Measurements from ENCODE around the gene KIRREL2. TPM values are rescaled to one million over a fixed set of nuclear protein-coding genes. Genes with fewer than 3 reads are reported as not detected.
"Not testable (repeated sequence)": the region's sequence is repeated elsewhere in the genome, so short reads cannot be mapped to it uniquely, and the experiment has no call there.

The KIRREL2 gene
- total and polyA plus RNA-seq, 12 donors = 0.12 to 0.35 TPM; not detected in 10

DNA sequence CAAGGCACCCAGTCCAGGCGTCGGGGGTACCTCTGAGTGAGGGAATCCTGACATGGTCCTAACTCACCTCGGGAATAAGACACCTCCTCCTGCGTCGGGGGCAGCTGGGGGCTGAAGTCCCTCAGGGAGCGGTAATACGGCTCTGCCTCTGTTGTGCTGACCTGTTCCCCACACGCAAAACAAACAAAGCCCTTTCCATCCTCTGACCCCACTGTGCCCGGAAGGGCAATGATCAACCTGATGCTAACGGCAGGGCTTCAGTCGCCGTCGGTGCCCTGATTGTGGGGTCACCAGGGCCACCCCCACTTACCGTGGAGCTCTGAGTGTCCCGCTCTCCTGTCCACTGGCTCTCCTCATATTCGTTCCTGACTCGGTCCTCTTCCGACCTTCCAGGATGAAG is 25.7 kb upstream of the KIRREL2 start:
- DNase-seq (no peak), ATAC-seq (no peak)
- Histone ChIP-seq H3K27ac (no peak overlapping the region), H3K27me3 (peaks cover 0 to 40% (median 24%) of the 10 kb centered on the region in 7 donors), H3K4me1 (no peaks in the 10 kb centered on the region), H3K36me3 (no peaks in the 10 kb centered on the region), H3K9me3 (no peaks in the 10 kb centered on the region), H3K4me3 (no peak overlapping the region)
- intact Hi-C loops (cut with DNase I) = no loop called here
- TF ChIP-seq, protein P1, sequence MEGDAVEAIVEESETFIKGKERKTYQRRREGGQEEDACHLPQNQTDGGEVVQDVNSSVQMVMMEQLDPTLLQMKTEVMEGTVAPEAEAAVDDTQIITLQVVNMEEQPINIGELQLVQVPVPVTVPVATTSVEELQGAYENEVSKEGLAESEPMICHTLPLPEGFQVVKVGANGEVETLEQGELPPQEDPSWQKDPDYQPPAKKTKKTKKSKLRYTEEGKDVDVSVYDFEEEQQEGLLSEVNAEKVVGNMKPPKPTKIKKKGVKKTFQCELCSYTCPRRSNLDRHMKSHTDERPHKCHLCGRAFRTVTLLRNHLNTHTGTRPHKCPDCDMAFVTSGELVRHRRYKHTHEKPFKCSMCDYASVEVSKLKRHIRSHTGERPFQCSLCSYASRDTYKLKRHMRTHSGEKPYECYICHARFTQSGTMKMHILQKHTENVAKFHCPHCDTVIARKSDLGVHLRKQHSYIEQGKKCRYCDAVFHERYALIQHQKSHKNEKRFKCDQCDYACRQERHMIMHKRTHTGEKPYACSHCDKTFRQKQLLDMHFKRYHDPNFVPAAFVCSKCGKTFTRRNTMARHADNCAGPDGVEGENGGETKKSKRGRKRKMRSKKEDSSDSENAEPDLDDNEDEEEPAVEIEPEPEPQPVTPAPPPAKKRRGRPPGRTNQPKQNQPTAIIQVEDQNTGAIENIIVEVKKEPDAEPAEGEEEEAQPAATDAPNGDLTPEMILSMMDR (IDR thresholded peaks at IDR 0.05) = no peak
- WGBS, 2 donors = 72 to 79% methylated on average over 18 of the region's 18 CpGs

DNA sequence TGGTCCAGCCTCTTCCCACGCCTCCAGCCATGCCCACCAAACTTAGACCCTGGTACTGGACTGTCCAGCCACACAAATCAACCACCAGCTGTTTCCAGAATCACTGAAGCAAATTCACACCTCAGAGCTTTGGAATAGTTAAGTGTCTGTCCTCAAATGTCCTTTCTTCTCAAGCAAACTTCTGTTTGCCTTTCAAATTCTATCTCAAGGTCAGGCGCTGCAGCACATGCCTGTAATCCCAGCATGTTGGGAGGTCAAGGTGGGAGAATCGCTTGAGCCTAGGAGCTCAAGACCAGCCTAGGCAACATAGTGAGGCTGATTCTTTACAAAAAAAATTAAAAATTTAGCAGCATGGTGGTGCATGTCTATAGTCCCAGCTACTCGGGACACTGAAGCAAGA is 24.7 kb upstream of the KIRREL2 start:
- no peak overlapping the region for H3K4me3 ChIP-seq
- H3K27ac ChIP-seq = no peak overlapping the region
- no peaks in the 10 kb centered on the region for H3K36me3 ChIP-seq
- WGBS, 2 donors = 71 to 73% methylated on average over 4 of the region's 4 CpGs
- H3K27me3 ChIP-seq = peaks cover 0 to 42% (median 24%) of the 10 kb centered on the region in 7 donors
- DNase-seq (no peak), ATAC-seq (no peak)
- TF ChIP-seq, protein P1 (IDR thresholded peaks at IDR 0.05) = no peak
- H3K9me3 ChIP-seq = no peaks in the 10 kb centered on the region
- H3K4me1 ChIP-seq = no peaks in the 10 kb centered on the region
- intact Hi-C loops (cut with DNase I) = no loop called here

DNA sequence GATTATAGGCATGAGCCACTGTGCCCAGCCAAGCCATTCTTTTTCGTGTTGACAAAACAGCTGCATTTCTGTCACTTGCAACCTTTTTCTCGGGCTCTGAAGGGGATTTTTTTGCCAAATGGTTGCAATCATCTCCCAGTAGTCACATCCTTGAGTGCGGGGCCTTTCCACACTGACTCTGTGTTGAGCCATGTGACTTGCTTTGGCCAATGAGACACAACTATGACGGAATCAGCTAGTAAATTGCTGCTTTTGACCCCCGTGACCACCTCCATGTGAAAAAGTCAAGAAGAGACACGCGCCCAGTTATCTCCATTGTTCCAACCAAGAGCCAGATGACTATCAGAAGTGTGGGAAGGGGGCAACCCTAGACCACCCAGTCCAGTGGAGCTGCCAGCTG is 22.7 kb upstream of the KIRREL2 start:
- Histone ChIP-seq H3K9me3 (peaks cover 0 to 11% (median 5%) of the 10 kb centered on the region in 11 donors), H3K27ac (no peak overlapping the region), H3K36me3 (no peaks in the 10 kb centered on the region), H3K4me1 (no peaks in the 10 kb centered on the region), H3K27me3 (peaks cover 0 to 48% (median 24%) of the 10 kb centered on the region in 7 donors), H3K4me3 (no peak overlapping the region)
- no peak for ATAC-seq
- intact Hi-C loops (cut with DNase I) = no loop called here
- WGBS, 2 donors = 50 to 52% methylated on average over 7 of the region's 7 CpGs
- TF ChIP-seq, protein P1 (IDR thresholded peaks at IDR 0.05) = no peak
- DNase-seq = no peak

DNA sequence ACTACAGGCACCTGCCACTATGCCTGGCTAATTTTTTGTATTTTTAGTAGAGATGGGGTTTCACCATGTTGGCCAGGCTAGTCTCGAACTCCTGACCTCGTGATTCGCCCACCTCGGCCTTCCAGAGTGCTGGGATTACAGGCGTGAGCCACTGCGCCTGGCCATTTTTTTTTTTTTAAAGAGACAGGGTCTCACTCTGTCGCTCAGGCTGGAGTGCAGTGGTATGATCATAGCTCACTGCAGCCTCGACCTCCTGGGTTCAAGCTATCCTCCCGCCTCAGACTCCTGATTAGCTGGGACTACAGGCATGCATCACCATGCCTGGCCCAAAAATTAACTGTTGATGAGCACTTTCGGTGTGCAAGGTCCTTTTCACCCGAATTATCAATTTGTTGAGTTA is 20.6 kb upstream of the KIRREL2 start:
- H3K27me3 ChIP-seq = peaks cover 0 to 48% (median 18%) of the 10 kb centered on the region in 7 donors
- ATAC-seq; intact Hi-C loops (cut with DNase I); DNase-seq; H3K4me1 ChIP-seq; H3K36me3 ChIP-seq; H3K4me3 ChIP-seq; H3K27ac ChIP-seq: not testable (repeated sequence)
- peaks cover 0 to 23% (median 8%) of the 10 kb centered on the region in 11 donors for H3K9me3 ChIP-seq
- 56 to 61% methylated on average over 11 of the region's 11 CpGs for WGBS, 2 donors

DNA sequence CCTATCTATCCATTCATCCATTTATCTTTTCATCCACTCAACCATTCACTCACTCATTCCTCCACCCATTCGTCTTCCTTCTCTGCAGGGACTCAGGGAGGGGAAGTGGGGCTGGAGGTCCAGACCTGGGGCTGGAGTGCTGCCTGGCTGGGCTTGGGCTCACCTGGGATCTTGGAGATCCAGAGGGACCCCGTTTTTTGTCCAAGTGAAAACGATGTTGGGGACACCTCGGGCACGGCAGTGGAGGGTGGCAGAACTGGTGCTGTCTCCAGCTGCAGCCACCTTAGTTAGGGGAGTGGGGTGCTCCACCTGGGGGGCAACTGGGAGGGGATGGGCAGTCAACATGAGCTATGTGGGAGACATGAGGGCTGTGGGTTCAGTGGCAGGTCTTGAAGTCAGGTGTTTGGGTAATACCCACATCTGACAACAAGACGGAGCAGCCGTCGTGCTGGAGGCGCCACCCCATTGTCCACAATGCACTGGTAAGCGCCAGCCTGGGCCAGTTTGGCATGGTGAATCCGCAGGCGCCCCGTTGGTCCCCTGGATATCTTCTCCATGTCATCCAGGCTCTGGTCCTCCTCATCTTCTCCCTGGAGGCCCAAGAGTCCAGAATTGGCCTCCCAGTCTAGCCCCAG is 14.6 kb upstream of the KIRREL2 start:
- Histone ChIP-seq H3K36me3 (no peaks in the 10 kb centered on the region), H3K27me3 (peaks cover 26 to 63% (median 54%) of the 10 kb centered on the region in 7 donors), H3K4me1 (peaks cover 6 to 23% (median 12%) of the 10 kb centered on the region in 9 donors), H3K4me3 (no peak overlapping the region), H3K9me3 (peaks cover 0 to 23% (median 8%) of the 10 kb centered on the region in 11 donors), H3K27ac (no peak overlapping the region)
- intact Hi-C loops (cut with DNase I) = no loop called here
- TF ChIP-seq, protein P1 (IDR thresholded peaks at IDR 0.05) = no peak
- no peak for ATAC-seq
- WGBS, 2 donors = 83 to 85% methylated on average over 13 of the region's 13 CpGs
- DNase-seq = no peak
